ENCODE data around the gene CDK3.
"Not testable (repeated sequence)": the region's sequence is repeated elsewhere in the genome, so short reads cannot be mapped to it uniquely, and the experiment has no call there.

The CDK3 gene

GRCh38 chr17:76000755-76001521 is at the start of gene CDK3:
Gene CDK3, plus strand, starts transcription at chr17:76000855. Its CDS starts 571 bp downstream, at chr17:76001426.
- no peak for DNase-seq

- DNase-seq: no peak
Measured at GRCh38 chr17:75950855-75951554, 49.6 kb upstream of the CDK3 start.

- DNase-seq: no peak
Measured at GRCh38 chr17:75959051-75959838, 41.4 kb upstream of the CDK3 start.

- no peak for DNase-seq
Measured at GRCh38 chr17:75959839-75960511, 40.7 kb upstream of the CDK3 start.

GRCh38 chr17:75965468-75965867 is 35.2 kb upstream of the CDK3 start:
- DNase-seq: no peak

GRCh38 chr17:75969044-75969443 is 31.6 kb upstream of the CDK3 start:
- DNase-seq: not testable (repeated sequence)

GRCh38 chr17:75970011-75970523 is 30.6 kb upstream of the CDK3 start:
- DNase-seq: no peak

GRCh38 chr17:75970626-75971025 is 30.0 kb upstream of the CDK3 start:
- DNase-seq: no peak

- DNase-seq: not testable (repeated sequence)
Measured at GRCh38 chr17:75975187-75975586, 25.5 kb upstream of the CDK3 start.

- DNase-seq: no peak
Measured at GRCh38 chr17:75975757-75976174, 24.9 kb upstream of the CDK3 start.

GRCh38 chr17:75976175-75976848 is 24.3 kb upstream of the CDK3 start:
- no peak for DNase-seq

GRCh38 chr17:75978938-75979704 is 21.5 kb upstream of the CDK3 start, which contains the start of the genes ACOX1 and TEN1:
Gene ACOX1, minus strand, starts transcription at chr17:75979166. Its CDS starts 93 bp downstream, at chr17:75979073.
Gene TEN1, plus strand, starts transcription at chr17:75979240. Its CDS starts 6,953 bp downstream, at chr17:75986193.
- DNase-seq: peak; percentile 94 to 96

GRCh38 chr17:75979705-75980187 is 20.9 kb upstream of the CDK3 start:
- DNase-seq: no peak

- no peak for DNase-seq
Measured at GRCh38 chr17:75980188-75981018, 20.3 kb upstream of the CDK3 start.

GRCh38 chr17:75981019-75981615 is 19.5 kb upstream of the CDK3 start:
- DNase-seq: no peak

- no peak for DNase-seq
Measured at GRCh38 chr17:75983501-75984181, 17.0 kb upstream of the CDK3 start.

- no peak for DNase-seq
Measured at GRCh38 chr17:75985986-75986385, 14.7 kb upstream of the CDK3 start.

- DNase-seq: no peak
Measured at GRCh38 chr17:75987041-75987440, 13.6 kb upstream of the CDK3 start.

GRCh38 chr17:75991396-75991795 is 9.3 kb upstream of the CDK3 start:
- DNase-seq: no peak
